Right lobe of liver (tissue), 4 donors: Measurements from ENCODE around the gene GABRR3.

ENCODE experiments used
- POLR2A ChIP-seq: fragments of 450-650 bp; IDR thresholded peaks from one replicate; pipeline ENCODE4 v1.6.1; 2017; ENCODE audit warnings: antibody characterized with exemption, mild to moderate bottlenecking
- TF ChIP-seq, protein P1 (sequence below), 4 donors: fragments of 200-600 bp in 3 of 4; fragments of 450-650 bp in 1 of 4; IDR thresholded peaks; one replicate each; pipeline versions ENCODE4 v1.5.1 to v1.8.0; 2016 to 2022; ENCODE audit warnings: antibody characterized with exemption in 4 of 4, mild to moderate bottlenecking in 2 of 4
- donor health status: DM: no; HTN: no; CAD: no.
- donor health status: DM: no; HTN: no; CAD: no.
- donor health status: DM: no; HTN: yes; CAD: no.

DNA sequence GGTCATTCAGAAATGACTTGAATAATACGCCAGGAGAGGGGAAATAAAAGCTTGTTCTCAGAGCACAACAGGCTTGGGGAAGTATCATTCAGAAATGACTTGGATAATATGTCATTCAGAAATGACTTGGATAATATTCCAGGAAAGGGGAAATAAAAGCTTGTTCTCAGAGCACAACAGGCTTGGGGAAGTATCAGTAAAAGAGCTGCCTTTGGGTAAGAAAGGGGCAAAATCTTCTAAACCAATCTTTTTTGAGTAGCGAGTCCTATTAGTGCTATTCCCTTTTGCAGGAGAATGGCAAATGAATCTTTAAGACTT is 20.9 kb downstream of the GABRR3 start:
- TF ChIP-seq, protein P1, sequence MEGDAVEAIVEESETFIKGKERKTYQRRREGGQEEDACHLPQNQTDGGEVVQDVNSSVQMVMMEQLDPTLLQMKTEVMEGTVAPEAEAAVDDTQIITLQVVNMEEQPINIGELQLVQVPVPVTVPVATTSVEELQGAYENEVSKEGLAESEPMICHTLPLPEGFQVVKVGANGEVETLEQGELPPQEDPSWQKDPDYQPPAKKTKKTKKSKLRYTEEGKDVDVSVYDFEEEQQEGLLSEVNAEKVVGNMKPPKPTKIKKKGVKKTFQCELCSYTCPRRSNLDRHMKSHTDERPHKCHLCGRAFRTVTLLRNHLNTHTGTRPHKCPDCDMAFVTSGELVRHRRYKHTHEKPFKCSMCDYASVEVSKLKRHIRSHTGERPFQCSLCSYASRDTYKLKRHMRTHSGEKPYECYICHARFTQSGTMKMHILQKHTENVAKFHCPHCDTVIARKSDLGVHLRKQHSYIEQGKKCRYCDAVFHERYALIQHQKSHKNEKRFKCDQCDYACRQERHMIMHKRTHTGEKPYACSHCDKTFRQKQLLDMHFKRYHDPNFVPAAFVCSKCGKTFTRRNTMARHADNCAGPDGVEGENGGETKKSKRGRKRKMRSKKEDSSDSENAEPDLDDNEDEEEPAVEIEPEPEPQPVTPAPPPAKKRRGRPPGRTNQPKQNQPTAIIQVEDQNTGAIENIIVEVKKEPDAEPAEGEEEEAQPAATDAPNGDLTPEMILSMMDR (IDR thresholded peaks at IDR 0.05) = no peak
- TF ChIP-seq POLR2A = no peak
